Esophagus muscularis mucosa (tissue), 3 donors: Measurements from ENCODE around the gene PANX3.

Experiments
- CTCF ChIP-seq, 3 experiments: fragments of 200-600 bp in 2 of 3; fragments of 450-650 bp in 1 of 3; sonication (generic) in 2 of 3; IDR thresholded peaks; one replicate each; pipeline ENCODE4 v1.5.1; 2017 to 2019; ENCODE audit warnings: antibody characterized with exemption in 3 of 3, mild to moderate bottlenecking in 2 of 3, moderate library complexity in 1 of 3
- POLR2AphosphoS5 ChIP-seq, 2 donors: sonication (generic); formaldehyde crosslinking; IDR thresholded peaks; one replicate each; pipeline ENCODE4 v1.6.1; 2017; ENCODE audit warnings: antibody characterized with exemption in 2 of 2

- TF ChIP-seq POLR2AphosphoS5 (IDR thresholded peaks at IDR 0.05): no peak
- TF ChIP-seq CTCF (IDR thresholded peaks at IDR 0.05): no peak
These were observed 32.6 kb downstream of the PANX3 start for GRCh38 chr11:124643605-124644425.
